Panc1 (cell line): ENCODE data around the gene UBE2D4. TPM values are rescaled to one million over a fixed set of nuclear protein-coding genes. Genes with fewer than 3 reads are reported as not detected.

Experiments used
- ATAC-seq: fragments of 200-7000 bp; cut with Tn5 transposase; 2 replicates; pipeline ENCODE4 v1.9.1; 2020; ENCODE audit warnings: mild to moderate bottlenecking, moderate library complexity
- BruUV-seq: library from RNA; stranded (reverse); fragments of 400-500 nt; replicated peaks from 2 replicates; lab custom pipeline; 2021; lab: Mats Ljungman, UMichigan
- CTCF ChIA-PET: fragments of 300-600 bp; sonication (Branson Sonifier 250); formaldehyde crosslinking; loops from one replicate; lab custom pipeline; 2022; ENCODE audit warnings: antibody characterized with exemption; lab: Charles Lee
- POLR2A ChIA-PET: fragments of 300-600 bp; sonication (Branson Sonifier 250); formaldehyde crosslinking; loops from one replicate; lab custom pipeline; 2022; ENCODE audit warnings: antibody characterized with exemption; lab: Charles Lee
- DNase-seq: peaks from one replicate; pipeline ENCODE4 v3.0.0-alpha.2; 2010; ENCODE audit warnings: low read depth, low spot score
- H3K27ac ChIP-seq: 2 replicates; pipeline ENCODE4 v1.5.1; 2011; ENCODE audit warnings: mild to moderate bottlenecking, low read length, inconsistent platforms
- H3K27me3 ChIP-seq: fragments of 200-500 bp; sonication (Bioruptor generic); 2 replicates; pipeline ENCODE4 v1.6.0; 2014; ENCODE audit warnings: low read length, inconsistent platforms; ENCODE audit not compliant: control insufficient read depth, insufficient read depth
- H3K36me3 ChIP-seq: fragments of 200-500 bp; sonication (Bioruptor generic); 2 replicates; pipeline ENCODE4 v1.5.1; 2014; ENCODE audit warnings: inconsistent platforms, mild to moderate bottlenecking, low read length, moderate library complexity; ENCODE audit not compliant: control insufficient read depth, insufficient read depth
- H3K4me1 ChIP-seq: 2 replicates; pipeline ENCODE4 v1.5.1; 2011; ENCODE audit warnings: inconsistent platforms, mild to moderate bottlenecking, low read length, moderate library complexity; ENCODE audit not compliant: control insufficient read depth, insufficient read depth
- H3K4me3 ChIP-seq, 2 experiments: 2 replicates each; pipeline ENCODE4 v1.5.1; 2011 to 2012; ENCODE audit warnings: low read depth in 2 of 2, low read length in 2 of 2, mild to moderate bottlenecking in 2 of 2, inconsistent platforms in 1 of 2, moderate library complexity in 1 of 2
- H3K9me3 ChIP-seq: fragments of 200-500 bp; sonication (Bioruptor generic); 2 replicates; pipeline ENCODE4 v1.5.1; 2014; ENCODE audit warnings: low read depth, mild to moderate bottlenecking, inconsistent platforms, low read length, moderate library complexity; ENCODE audit not compliant: control insufficient read depth, insufficient read depth
- CTCF ChIP-seq: fragments of 450-650 bp; IDR thresholded peaks from 2 replicates; pipeline ENCODE4 v1.5.1; 2017; ENCODE audit warnings: mild to moderate bottlenecking
- POLR2AphosphoS5 ChIP-seq: IDR thresholded peaks from 2 replicates; pipeline ENCODE4 v1.6.1; 2012; ENCODE audit warnings: mild to moderate bottlenecking, low read depth, low read length, moderate library complexity
- REST ChIP-seq, 2 experiments: IDR thresholded peaks; 2 replicates each; pipeline ENCODE4 v1.6.1; 2011 to 2012; ENCODE audit warnings: low read depth in 2 of 2, control low read depth in 1 of 2, low read length in 1 of 2, mild to moderate bottlenecking in 1 of 2, moderate library complexity in 1 of 2; ENCODE audit not compliant: insufficient read depth in 1 of 2
- SIN3A ChIP-seq: IDR thresholded peaks from 2 replicates; pipeline ENCODE4 v1.6.1; 2012; ENCODE audit warnings: low read depth, mild to moderate bottlenecking, low read length, moderate library complexity, borderline replicate concordance; ENCODE audit not compliant: insufficient read depth
- TCF7L2 ChIP-seq: IDR thresholded peaks from 2 replicates; pipeline ENCODE4 v1.6.1; 2011; ENCODE audit warnings: mild to moderate bottlenecking, low read depth, low read length, inconsistent platforms
- in situ Hi-C: cut with HindIII; loops from 2 replicates; pipeline ENCODE4 v1.10.0; 2016; ENCODE audit warnings: low sequenced_read_pairs, low pct_unique_long_range_greater_than_20kb
- intact Hi-C: fragments of 100-400 bp; cut with micrococcal nuclease; formaldehyde crosslinking; loops from one replicate; pipeline ENCODE4 v1.10.0; 2022; ENCODE audit not compliant: unreplicated experiment
- total RNA-seq: library from RNA; stranded (reverse); gene quantifications from one replicate; pipeline ENCODE4 v1.2.1, GENCODE V29; 2021; ENCODE audit not compliant: unreplicated experiment

The UBE2D4 gene
- total RNA-seq, 1 experiment from 2014 or later, result 35.9 TPM

GRCh38 chr7:43891069-43891955 is 34.9 kb upstream of the UBE2D4 start:
- POLR2A ChIA-PET, result interaction anchor here (0.6 kb wide), 2 partner anchors 9 to 98 kb away, joined by 3 to 8 read pairs; no protein-coding TSS in a partner anchor
- no peak for ATAC-seq
- H3K4me1 ChIP-seq, result no peaks in the 10 kb centered on the region

More at GRCh38 chr7:43891069-43891955, 34.9 kb upstream of the UBE2D4 start:
- DNase-seq, result no peak
- H3K9me3 ChIP-seq, result no peaks in the 10 kb centered on the region
- in situ Hi-C loops, result no loop called here
- H3K27me3 ChIP-seq, result no peaks in the 10 kb centered on the region
- H3K4me3 ChIP-seq, result no peak overlapping the region
- BruUV-seq, result no TSS peak
- TF ChIP-seq SIN3A, result no peak
- no peak for TF ChIP-seq POLR2AphosphoS5
- no peak for TF ChIP-seq REST (IDR thresholded peaks at IDR 0.05; ENCODE audit: insufficient read depth in 1 of 2, low read depth in 2 of 2, low read length in 1 of 2)
- no peak for TF ChIP-seq CTCF
- TF ChIP-seq TCF7L2, result no peak
- intact Hi-C loops, result no loop called here
- no peak overlapping the region for H3K27ac ChIP-seq
- no peaks in the 10 kb centered on the region; the same call in 1 of the 2 replicates for H3K36me3 ChIP-seq
- CTCF ChIA-PET, result no interaction called here
